PC-3 (cell line): ENCODE results near the gene PEX14. TPM values are rescaled to one million over a fixed set of nuclear protein-coding genes. Genes with fewer than 3 reads are reported as not detected.

Experiments
- ATAC-seq: fragments of 200-7000 bp; cut with Tn5 transposase; 2 replicates; pipeline ENCODE4 v1.9.1; 2020; ENCODE audit warnings: mild to moderate bottlenecking, moderate library complexity
- BruUV-seq: library from RNA; stranded (reverse); fragments of 400-500 nt; replicated peaks from 2 replicates; lab custom pipeline; 2021; lab: Mats Ljungman, UMichigan
- CTCF ChIA-PET: fragments of 300-600 bp; sonication (Branson Sonifier 250); formaldehyde crosslinking; loops from one replicate; lab custom pipeline; 2022; ENCODE audit warnings: antibody characterized with exemption; lab: Charles Lee
- POLR2A ChIA-PET: fragments of 300-600 bp; sonication (Branson Sonifier 250); formaldehyde crosslinking; loops from one replicate; lab custom pipeline; 2022; ENCODE audit warnings: antibody characterized with exemption; ENCODE audit not compliant: unreplicated experiment; lab: Charles Lee
- DNase-seq: peaks from one replicate; pipeline ENCODE4 v3.0.0-alpha.2; 2015
- H2AFZ ChIP-seq: fragments of 300-600 bp; sonication (generic); 2 replicates; pipeline ENCODE4 v1.6.0; 2016; ENCODE audit warnings: antibody characterized with exemption, low read length
- H3F3A ChIP-seq: fragments of 300-600 bp; sonication (generic); one replicate; pipeline ENCODE4 v1.6.0; 2017; ENCODE audit warnings: antibody characterized with exemption, low read length, control low read depth, mild to moderate bottlenecking; ENCODE audit not compliant: unreplicated experiment
- H3K27ac ChIP-seq: fragments of 300-600 bp; sonication (generic); 2 replicates; pipeline ENCODE4 v1.5.1; 2016; ENCODE audit warnings: mild to moderate bottlenecking, low read length
- H3K27me3 ChIP-seq: fragments of 300-600 bp; sonication (generic); 2 replicates; pipeline ENCODE4 v1.6.1; 2016; ENCODE audit warnings: low read length, mixed read lengths
- H3K36me3 ChIP-seq: fragments of 300-600 bp; sonication (generic); 2 replicates; pipeline ENCODE4 v1.6.1; 2016; ENCODE audit warnings: low read depth, mixed run types, low read length, mixed read lengths
- H3K4me1 ChIP-seq: fragments of 300-600 bp; sonication (generic); 2 replicates; pipeline ENCODE4 v1.5.1; 2016; ENCODE audit warnings: low read length; ENCODE audit not compliant: insufficient read depth
- H3K4me2 ChIP-seq: fragments of 300-600 bp; sonication (generic); 2 replicates; pipeline ENCODE4 v1.6.0; 2016; ENCODE audit warnings: low read length
- H3K4me3 ChIP-seq: fragments of 300-600 bp; sonication (generic); 2 replicates; pipeline ENCODE4 v1.5.1; 2016; ENCODE audit warnings: mild to moderate bottlenecking, low read length, mixed read lengths
- H3K79me2 ChIP-seq: fragments of 300-600 bp; sonication (generic); 2 replicates; pipeline ENCODE4 v1.6.1; 2017; ENCODE audit warnings: low read length, mixed read lengths
- H3K9ac ChIP-seq: fragments of 300-600 bp; sonication (generic); 2 replicates; pipeline ENCODE4 v1.6.0; 2016; ENCODE audit warnings: mild to moderate bottlenecking, low read length
- H3K9me2 ChIP-seq: fragments of 300-600 bp; sonication (generic); replicated peaks from 2 replicates; pipeline ENCODE4 v1.6.1; 2016; ENCODE audit warnings: mixed run types, low read length, mixed read lengths
- H3K9me3 ChIP-seq: fragments of 300-600 bp; sonication (generic); 2 replicates; pipeline ENCODE4 v1.6.1; 2016; ENCODE audit warnings: low read length, mixed read lengths
- H4K20me1 ChIP-seq: fragments of 300-600 bp; sonication (generic); 2 replicates; pipeline ENCODE4 v1.6.1; 2016; ENCODE audit warnings: low read length, mixed read lengths
- CTCF ChIP-seq: fragments of 300-600 bp; sonication (generic); conservative IDR thresholded peaks from 2 replicates; pipeline ENCODE4 v1.5.1; 2017; ENCODE audit warnings: antibody characterized with exemption, low read depth, mild to moderate bottlenecking, low read length
- EZH2 ChIP-seq: fragments of 300-600 bp; sonication (generic); IDR thresholded peaks from one replicate; pipeline ENCODE4 v1.6.1; 2017; ENCODE audit warnings: antibody characterized with exemption, mild to moderate bottlenecking, low read length; ENCODE audit not compliant: unreplicated experiment
- EZH2phosphoT487 ChIP-seq: fragments of 300-600 bp; sonication (generic); IDR thresholded peaks from 2 replicates; pipeline ENCODE4 v1.6.1; 2018; ENCODE audit warnings: mild to moderate bottlenecking, antibody characterized with exemption, low read length, borderline replicate concordance
- intact Hi-C: fragments of 100-400 bp; cut with micrococcal nuclease; formaldehyde crosslinking; loops from 2 replicates; pipeline ENCODE4 v1.9.0; 2023
- total RNA-seq: library from RNA; depleted of rRNA; stranded (reverse); fragments of >200 nt; gene quantifications from 2 replicates; pipeline ENCODE4 v1.2.3, GENCODE V29; 2014

The PEX14 gene
- total RNA-seq, 1 experiment from 2014 or later: 24.9 TPM

- DNase-seq (no peak), ATAC-seq (no peak)
- H3K9me2 ChIP-seq: no peaks in the 10 kb centered on the region
- H3K27ac ChIP-seq: no peak overlapping the region
- no peak overlapping the region for H3K4me3 ChIP-seq
- no peak overlapping the region for H3K4me2 ChIP-seq
- no peaks in the 10 kb centered on the region for H4K20me1 ChIP-seq
- TF ChIP-seq EZH2 (no peak), EZH2phosphoT487 (no peak), CTCF (no peak)
- BruUV-seq: no TSS peak
- ChIA-PET CTCF (no interaction called here), POLR2A (no interaction called here)
- no peaks in the 10 kb centered on the region for H3F3A ChIP-seq
- H3K9me3 ChIP-seq: no peaks in the 10 kb centered on the region
- H3K27me3 ChIP-seq: no peaks in the 10 kb centered on the region
- peaks cover 8% of the 10 kb centered on the region for H3K36me3 ChIP-seq
- no peak overlapping the region for H3K9ac ChIP-seq
- intact Hi-C loops: no loop called here
- H2AFZ ChIP-seq: no peak overlapping the region
- H3K79me2 ChIP-seq: no peaks in the 10 kb centered on the region
- no peaks in the 10 kb centered on the region for H3K4me1 ChIP-seq
Observed at GRCh38 chr1:10540277-10541005, 65.7 kb downstream of the PEX14 start.

DNA sequence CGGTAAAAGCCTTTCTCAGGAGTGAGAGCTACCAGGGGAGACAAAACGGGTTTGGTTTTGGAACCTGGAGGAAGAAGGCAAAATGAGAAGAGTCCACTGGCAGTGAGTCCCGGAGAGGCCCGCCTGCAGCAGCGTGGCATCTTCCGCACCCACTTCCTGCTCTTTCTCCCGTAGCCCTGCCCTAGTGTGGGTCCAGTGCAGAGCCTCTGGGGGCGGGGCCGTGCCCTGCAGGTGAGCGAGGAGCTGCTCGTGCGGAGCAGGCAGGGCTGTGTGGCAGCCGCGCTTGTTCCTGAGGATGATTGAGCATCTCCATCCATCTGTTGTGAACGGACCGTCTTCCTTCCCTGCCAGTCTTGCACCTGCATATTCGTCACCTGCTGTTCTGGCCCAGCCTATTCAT lies 66.5 kb downstream of the PEX14 start:
- BruUV-seq: no TSS peak
- Histone ChIP-seq H3K4me3 (no peak overlapping the region), H3K9ac (no peak overlapping the region), H3K4me1 (no peaks in the 10 kb centered on the region), H3F3A (no peaks in the 10 kb centered on the region), H2AFZ (no peak overlapping the region), H3K79me2 (no peaks in the 10 kb centered on the region), H3K27me3 (no peaks in the 10 kb centered on the region), H3K27ac (no peak overlapping the region), H3K36me3 (peaks cover 5% of the 10 kb centered on the region), H3K4me2 (no peak overlapping the region), H3K9me2 (no peaks in the 10 kb centered on the region), H3K9me3 (no peaks in the 10 kb centered on the region), H4K20me1 (no peaks in the 10 kb centered on the region)
- POLR2A ChIA-PET: no interaction called here
- TF ChIP-seq CTCF: no peak
- TF ChIP-seq EZH2phosphoT487: no peak
- TF ChIP-seq EZH2: no peak
- intact Hi-C loops: no loop called here
- no peak for ATAC-seq
- DNase-seq: no peak
- CTCF ChIA-PET: no interaction called here

- ATAC-seq (no peak), DNase-seq (no peak)
- intact Hi-C loops: no loop called here
- Histone ChIP-seq H3K4me3 (no peak overlapping the region), H3K9me2 (no peaks in the 10 kb centered on the region), H3K4me2 (no peak overlapping the region), H3K36me3 (peaks cover 3% of the 10 kb centered on the region), H2AFZ (no peak overlapping the region), H3K9me3 (no peaks in the 10 kb centered on the region), H3K27ac (no peak overlapping the region), H4K20me1 (no peaks in the 10 kb centered on the region), H3F3A (no peaks in the 10 kb centered on the region), H3K79me2 (no peaks in the 10 kb centered on the region), H3K9ac (no peak overlapping the region), H3K27me3 (no peaks in the 10 kb centered on the region), H3K4me1 (no peaks in the 10 kb centered on the region)
- ChIA-PET POLR2A (no interaction called here), CTCF (no interaction called here)
- no TSS peak for BruUV-seq
- TF ChIP-seq EZH2phosphoT487 (no peak), CTCF (no peak), EZH2 (no peak)
Observed at GRCh38 chr1:10544239-10544638, 69.5 kb downstream of the PEX14 start.
